GM19324 (cell line): ENCODE results near the gene ONECUT1.

ENCODE experiments used
- ATAC-seq: cut with Tn5 transposase; IDR thresholded peaks from one replicate; pipeline ENCODE4 v1.9.1; 2021; ENCODE audit warnings: mild to moderate bottlenecking, moderate library complexity; ENCODE audit not compliant: unreplicated experiment, low FRiP score

The ONECUT1 gene

GRCh38 chr15:52783929-52784798 lies 6.0 kb downstream of the ONECUT1 start:
- ATAC-seq: no peak

GRCh38 chr15:52783191-52783829 lies 6.8 kb downstream of the ONECUT1 start:
- no peak for ATAC-seq

GRCh38 chr15:52782514-52782913 lies 7.6 kb downstream of the ONECUT1 start:
- no peak for ATAC-seq

- ATAC-seq: peak; percentile 48
Observed at GRCh38 chr15:52780172-52780980, 9.8 kb downstream of the ONECUT1 start.

GRCh38 chr15:52778457-52778856 lies 11.7 kb downstream of the ONECUT1 start:
- no peak for ATAC-seq

GRCh38 chr15:52772766-52773165 lies 17.4 kb downstream of the ONECUT1 start:
- ATAC-seq: no peak

GRCh38 chr15:52765785-52766184 lies 24.4 kb downstream of the ONECUT1 start:
- ATAC-seq: no peak

- no peak for ATAC-seq
Observed at GRCh38 chr15:52764731-52765130, 25.4 kb downstream of the ONECUT1 start.

GRCh38 chr15:52762621-52763020 lies 27.5 kb downstream of the ONECUT1 start:
- ATAC-seq: no peak

- ATAC-seq: no peak
Observed at GRCh38 chr15:52760562-52760961, 29.6 kb downstream of the ONECUT1 start.

- ATAC-seq: no peak
Observed at GRCh38 chr15:52759969-52760368, 30.2 kb downstream of the ONECUT1 start.

- no peak for ATAC-seq
Observed at GRCh38 chr15:52757496-52757895, 32.6 kb downstream of the ONECUT1 start.

GRCh38 chr15:52751522-52751921 lies 38.6 kb downstream of the ONECUT1 start:
- ATAC-seq: no peak

GRCh38 chr15:52749258-52749657 lies 40.9 kb downstream of the ONECUT1 start:
- ATAC-seq: no peak

GRCh38 chr15:52746162-52746757 lies 43.9 kb downstream of the ONECUT1 start:
- no peak for ATAC-seq

- no peak for ATAC-seq
Observed at GRCh38 chr15:52745326-52746161, 44.6 kb downstream of the ONECUT1 start.

GRCh38 chr15:52738311-52738710 lies 51.8 kb downstream of the ONECUT1 start:
- no peak for ATAC-seq

GRCh38 chr15:52737720-52738119 lies 52.4 kb downstream of the ONECUT1 start:
- ATAC-seq: no peak

GRCh38 chr15:52735231-52736089 lies 54.7 kb downstream of the ONECUT1 start:
- no peak for ATAC-seq
